HuH-7 (cell line): ENCODE results near the gene AGPAT1.
"Not testable (repeated sequence)": the region's sequence is repeated elsewhere in the genome, so short reads cannot be mapped to it uniquely, and the experiment has no call there.

ENCODE experiments used
- DNase-seq: peaks from one replicate; pipeline ENCODE4 v3.0.0; 2011; ENCODE audit warnings: low spot score

Gene AGPAT1

DNA sequence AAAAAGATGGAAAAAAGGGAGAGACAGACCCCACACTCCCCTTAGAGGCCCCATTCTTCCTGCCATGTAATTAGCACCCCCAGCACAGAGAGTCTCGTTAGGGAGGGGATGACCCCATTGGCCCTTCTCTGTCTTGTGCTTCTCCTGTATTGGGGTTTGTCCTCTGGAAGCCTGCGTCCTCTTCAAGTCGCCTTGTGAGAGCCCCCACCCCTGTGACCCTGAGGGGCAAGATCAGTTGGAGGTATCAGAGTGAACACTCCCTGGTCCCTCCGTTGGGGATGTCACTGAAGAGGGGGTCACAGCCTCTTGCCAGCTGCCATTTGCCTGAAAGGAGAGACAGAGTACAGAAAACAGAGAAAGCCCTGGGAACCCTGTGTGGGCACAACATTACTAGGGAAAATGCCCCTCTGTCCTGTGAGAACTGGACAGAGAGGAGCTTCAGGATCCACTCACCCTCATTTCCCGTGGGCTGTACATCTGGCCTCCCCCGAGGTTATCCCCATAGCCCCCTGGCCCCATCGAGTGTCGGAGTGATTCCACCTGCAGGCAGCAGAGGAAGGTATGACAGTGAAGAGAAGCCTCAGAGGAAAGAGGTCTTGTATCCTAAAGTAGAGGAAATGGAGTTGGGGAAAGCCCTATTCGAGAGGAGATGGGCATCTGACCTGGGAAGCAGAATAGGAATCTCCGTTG, 10.4 kb upstream of the AGPAT1 start:
- not testable (repeated sequence) for DNase-seq

DNA sequence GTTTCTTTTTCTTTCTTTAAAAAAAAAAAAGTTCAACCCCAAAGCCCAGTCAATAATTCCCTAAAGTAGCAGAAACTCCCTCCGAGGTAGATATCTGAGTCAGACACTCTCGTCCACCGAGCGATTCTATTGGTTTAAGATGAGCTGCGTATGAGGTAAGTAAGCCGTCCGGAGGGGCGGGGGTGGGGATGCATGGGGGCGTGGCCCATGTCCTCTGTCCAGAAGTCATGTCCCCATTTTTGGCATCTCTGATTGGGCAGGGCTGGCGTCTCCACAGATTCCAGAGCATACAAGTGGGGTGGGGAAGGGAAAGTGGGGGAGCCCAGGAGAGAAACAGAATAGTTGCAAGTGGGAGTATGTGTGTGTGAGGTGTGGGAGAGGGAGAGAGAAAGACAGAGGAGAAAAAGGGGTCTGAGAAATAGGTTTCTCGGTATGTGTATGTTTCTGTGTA, 9.8 kb upstream of the AGPAT1 start:
- not testable (repeated sequence) for DNase-seq

DNA sequence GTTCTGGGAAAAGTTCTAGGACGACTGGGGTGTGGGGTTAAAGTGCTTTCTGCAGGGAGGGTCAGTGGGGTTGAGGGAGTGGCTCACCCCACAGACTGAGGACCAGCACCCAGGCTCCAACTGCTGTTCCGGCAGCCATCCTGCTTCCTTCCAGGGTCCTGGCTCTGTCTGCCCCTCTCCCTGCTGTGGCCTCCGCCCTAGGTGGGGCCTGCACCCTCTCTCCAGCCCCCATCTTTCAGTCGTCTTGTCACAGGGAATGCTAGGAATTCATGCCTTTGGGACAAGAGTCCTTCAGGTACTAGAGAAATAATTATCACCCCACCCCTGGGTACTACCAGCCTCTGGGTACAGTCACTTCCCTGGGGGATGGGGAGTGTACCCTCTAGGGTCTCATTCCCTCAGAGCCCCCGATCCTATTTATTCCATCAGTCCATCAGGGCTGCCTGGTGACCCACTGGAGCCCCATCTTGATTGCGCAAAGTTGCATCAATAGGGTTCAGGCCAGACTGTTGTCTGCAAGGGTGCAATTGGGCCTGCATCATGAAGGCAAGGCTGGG, 8.3 kb upstream of the AGPAT1 start, which contains the start of gene AGER:
Gene AGER, minus strand, starts transcription at position 170 of the 557 bp plus-strand sequence. Its CDS starts 31 bp downstream, at position 139.
- DNase-seq: no peak

DNA sequence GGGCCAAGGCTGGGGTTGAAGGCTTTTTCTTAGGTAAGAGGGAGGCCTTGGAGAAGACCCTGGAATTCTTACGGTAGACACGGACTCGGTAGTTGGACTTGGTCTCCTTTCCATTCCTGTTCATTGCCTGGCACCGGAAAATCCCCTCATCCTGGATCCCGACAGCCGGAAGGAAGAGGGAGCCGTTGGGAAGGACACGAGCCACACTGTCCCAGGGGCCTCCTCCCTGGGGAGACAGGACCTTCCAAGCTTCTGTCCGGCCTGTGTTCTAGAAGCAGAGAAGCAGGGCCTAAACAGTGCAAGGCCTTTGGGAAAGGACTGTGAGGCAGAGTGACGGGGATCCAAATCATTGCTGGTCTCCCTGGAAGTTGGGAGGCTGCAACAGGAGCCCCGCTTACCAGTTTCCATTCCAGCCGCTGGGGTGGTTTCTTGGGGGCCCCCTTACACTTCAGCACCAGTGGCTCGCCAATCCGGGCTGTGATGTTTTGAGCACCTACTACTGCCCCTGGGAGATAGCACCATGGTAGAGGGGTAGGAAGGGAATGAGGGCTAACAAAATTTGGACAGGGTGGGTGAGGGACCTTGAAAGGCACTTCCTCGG, 7.7 kb upstream of the AGPAT1 start:
- DNase-seq: no peak

DNA sequence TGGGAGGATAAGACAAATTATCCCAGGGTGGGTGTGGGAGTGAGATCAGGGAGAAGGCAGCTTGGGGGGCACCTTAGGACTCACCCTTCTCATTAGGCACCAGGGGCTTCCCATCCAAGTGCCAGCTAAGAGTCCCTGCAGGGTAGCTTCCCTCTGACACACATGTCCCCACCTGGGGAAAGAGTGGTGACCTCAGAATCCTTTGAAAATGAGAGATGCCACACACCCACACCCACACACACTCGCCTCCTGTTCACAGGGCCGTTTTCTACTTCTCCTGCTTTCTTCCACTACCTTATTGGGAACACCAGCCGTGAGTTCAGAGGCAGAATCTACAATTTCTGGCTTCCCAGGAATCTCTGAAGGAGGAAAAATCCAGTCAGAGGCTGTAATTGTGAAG, 7.1 kb upstream of the AGPAT1 start:
- no peak for DNase-seq

DNA sequence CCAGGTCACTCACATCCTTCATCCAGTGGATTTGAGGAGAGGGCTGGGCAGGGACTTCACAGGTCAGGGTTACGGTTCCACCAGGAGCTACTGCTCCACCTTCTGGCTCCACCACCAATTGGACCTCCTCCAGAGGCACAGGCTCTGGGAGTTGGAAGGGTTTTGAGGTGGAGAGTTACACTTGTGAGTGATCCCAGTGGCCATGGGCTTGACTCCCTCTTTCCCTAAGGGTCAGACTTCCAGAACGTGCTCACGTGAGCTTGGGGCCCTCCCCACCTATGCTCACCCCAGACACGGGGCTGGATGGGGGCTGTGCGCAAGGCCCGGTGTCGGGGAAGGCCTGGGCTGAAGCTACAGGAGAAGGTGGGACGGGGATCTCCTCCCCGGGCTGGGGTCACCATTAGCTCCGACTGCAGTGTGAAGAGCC, 6.7 kb upstream of the AGPAT1 start:
- no peak for DNase-seq

DNA sequence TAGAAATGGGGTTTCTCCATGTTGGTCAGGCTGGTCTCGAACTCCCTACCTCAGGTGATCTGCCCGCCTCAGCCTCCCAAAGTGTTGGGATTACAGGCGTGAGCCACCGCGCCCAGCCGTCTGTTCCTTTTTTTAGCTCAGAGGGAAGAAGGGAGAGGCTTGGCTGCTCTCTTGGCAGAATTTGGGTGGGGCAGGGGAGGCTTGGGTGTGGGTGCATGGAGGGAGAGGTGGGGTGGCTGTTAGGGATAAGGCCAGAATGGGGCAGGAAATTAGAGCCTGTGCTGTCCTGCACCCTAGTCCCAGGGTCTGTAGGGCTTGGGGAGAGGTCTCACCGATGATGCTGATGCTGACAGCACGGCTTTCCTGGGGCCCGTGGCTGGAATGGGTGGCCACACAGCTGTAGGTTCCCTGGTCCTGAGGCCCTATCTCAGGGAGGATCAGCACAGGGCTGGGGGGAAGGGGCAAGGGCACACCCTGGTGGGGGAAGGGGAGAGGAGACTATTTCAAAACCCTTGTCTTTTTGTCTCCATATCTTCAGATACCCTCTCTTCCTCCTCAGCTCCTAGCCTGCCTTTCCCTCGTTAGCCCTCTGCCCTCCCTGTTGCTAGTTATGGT, 6.1 kb upstream of the AGPAT1 start:
- no peak for DNase-seq

DNA sequence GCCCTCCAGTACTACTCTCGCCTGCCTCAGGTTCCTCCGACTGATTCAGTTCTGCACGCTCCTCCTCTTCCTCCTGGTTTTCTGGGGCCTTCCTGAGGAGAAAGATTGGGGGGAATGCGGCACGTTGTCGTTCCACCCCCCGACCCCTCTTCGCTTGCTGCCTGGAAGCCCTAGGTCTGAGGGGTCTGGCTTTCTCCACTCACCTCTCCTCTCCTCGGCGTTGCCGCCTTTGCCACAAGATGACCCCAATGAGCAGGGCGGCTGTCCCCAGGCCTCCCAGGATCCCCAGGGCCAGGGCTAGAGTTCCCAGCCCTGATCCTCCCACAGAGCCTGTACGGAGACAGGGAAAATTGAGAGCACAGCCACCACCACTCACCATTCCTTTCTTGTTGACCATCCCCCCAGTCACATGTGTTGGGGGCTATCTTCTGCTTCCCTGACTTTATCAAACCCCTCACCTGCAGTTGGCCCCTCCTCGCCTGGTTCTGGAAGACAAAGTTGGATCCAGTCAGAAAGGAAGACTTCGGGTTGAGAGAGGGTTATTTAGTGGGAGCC, 5.3 kb upstream of the AGPAT1 start:
- no peak for DNase-seq

DNA sequence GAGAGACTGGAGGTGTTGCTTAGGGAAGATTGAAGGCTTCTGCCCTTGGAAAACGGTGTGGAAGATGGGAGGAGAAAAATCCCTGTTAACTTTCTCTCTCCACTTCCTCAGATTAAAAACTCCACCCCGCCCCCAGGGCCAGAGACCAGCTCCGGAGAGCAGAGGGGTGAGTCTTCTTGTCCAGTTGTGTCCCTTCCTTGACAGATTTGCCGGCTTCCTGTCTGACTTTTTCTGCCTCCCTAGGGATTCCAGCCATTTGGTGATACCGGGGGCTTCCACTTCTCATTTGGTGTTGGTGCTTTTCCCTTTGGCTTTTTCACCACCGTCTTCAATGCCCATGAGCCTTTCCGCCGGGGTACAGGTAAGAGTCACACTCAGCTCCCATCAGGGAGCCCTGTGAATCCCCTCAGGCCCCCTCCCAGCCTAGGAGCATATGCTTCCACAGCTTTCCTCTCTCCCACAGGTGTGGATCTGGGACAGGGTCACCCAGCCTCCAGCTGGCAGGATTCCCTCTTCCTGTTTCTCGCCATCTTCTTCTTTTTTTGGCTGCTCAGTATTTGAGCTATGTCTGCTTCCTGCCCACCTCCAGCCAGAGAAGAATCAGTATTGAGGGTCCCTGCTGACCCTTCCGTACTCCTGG, 4.0 kb upstream of the AGPAT1 start:
- DNase-seq: no peak

DNA sequence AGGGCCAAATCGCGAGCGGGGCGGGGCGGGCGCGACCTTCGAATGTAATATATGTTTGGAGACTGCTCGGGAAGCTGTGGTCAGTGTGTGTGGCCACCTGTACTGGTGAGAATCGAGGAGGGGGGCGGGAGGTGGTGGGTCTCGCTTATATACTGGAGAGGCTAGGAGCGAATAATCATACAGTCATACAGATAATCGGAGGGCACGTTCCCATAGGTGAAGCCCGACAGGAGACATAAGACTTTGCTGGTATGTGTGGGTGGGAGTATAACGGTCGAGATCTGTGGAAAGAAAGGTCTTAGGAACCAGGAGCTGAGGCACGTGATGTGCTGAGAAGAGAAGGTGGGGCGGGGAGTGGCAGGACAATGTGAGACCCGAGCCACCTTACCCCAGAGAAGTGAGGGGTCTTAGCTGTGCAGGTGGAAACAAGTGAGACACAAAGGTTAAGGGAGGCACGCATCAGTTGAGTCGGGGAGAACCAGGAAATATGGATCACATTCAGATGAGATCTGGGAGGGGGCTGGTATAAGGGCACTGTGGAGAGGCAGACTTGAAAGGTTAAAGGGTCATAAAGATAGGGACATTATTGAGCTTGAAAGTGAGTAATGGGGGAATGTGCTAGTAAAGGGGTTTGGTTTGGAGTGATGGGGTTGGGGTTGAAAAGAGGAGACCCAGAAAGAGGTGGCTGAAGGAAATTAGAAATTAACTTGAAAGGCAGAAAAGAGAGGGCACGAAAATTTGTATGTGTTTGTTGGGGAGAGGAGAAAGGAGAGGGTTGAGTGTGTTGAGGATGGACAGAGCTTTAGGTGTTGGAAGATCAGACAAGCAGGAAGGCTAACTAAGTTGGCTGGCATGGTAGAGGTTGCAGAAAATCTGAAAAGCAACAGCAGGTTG, 2.9 kb upstream of the AGPAT1 start:
- DNase-seq: no peak

DNA sequence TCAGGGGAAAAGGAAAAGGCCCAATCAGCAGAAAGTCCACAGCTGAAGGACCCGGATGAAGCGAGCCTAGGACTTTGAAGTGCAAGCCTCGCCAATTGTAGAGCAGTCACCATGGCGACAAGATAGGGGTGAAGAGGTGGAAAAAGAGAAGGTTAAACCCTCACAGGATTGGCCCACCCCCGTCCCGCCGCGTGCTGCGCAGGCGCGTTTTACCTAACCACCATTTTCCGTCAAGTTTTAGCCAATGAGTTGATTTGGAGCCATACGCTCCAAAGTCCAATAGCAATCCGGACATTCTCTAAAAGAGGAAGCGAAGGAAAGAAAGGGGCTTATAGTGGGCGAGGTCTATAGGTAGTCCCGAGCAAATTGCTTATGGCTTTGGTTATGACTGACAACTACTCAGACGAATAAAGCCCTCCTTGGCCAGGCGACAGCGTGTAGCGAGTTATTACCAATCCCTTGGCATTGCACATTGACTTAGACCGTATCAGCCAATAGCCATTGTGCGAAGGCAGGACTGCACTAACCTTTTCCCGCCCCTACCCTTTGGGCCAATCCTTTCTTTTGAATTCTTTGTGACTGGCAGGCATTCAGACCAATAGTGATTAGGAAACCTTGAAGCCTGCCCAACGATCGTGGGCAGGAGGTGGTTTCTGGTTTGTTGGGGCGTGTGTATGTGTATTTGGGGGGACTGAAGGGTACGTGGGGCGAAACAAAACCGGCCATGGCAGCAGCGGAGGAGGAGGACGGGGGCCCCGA, 2.1 kb upstream of the AGPAT1 start, which contains the start of gene RNF5:
Gene RNF5, plus strand, starts transcription at position 618 of the 759 bp plus-strand sequence. Its CDS starts 107 bp downstream, at position 725.
- peak; percentile 95 for DNase-seq

DNA sequence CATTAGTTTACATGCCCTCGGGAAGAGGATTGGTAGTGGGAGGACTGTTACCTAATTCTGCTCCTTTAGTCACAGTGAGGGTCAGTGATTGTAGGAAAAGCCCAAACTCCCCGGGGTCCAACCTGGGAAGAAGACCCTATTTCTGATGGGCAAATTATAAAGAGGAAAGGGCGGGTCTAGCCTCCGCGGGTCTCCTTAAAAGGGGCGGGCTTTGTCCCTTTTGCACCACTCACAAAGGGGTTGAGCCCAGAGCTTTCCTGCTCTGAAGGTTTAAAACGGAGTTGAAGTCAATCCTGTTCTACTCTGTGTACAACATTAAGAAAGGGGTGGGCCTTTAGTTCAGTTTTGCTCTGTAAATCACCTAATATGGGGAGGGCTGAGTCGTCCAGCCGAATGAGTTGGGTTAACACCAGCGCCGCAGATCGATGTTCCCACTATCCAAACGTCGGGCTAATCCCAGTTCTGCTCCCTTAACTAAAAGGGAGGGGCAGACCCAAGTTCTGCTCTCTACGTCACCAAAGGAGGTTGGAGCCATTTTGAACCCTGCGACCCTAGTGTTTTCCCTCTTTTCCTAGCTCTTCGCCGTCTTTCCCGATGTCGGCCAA, 1.4 kb upstream of the AGPAT1 start:
- no peak for DNase-seq

DNA sequence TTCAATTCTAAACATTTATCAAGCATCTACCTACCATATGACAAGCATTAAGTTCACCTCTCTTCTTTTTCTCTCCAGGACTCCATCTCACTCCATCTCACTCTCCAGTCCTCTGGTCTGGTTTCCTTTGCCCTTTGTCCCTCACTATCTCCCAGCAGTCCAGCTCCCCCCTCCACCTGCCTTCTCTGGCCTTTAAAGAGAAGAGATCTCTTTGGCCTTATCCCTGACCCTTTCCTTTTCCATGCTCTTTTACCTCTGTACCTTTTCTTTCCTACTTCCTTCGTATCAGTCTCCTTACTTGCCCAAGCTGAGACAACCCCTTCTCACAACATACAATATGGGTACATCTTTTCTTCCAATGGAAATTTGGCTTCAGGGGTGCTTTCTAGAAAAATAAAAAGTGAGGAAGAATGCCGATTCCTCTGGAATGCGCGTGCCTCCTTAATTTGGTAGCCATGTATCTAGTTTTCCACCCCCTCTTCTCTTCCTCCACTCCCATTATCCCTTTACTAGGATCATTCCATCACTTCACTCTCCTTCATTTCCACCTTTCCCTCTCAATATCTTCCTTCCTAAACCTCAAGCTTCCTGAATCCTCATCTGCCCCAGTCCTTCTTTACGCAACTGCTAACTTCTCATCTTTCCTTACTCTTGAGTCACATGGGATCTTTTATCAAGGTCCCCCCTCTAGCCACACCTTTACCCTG, 745 bp upstream of the AGPAT1 start:
- no peak for DNase-seq

DNA sequence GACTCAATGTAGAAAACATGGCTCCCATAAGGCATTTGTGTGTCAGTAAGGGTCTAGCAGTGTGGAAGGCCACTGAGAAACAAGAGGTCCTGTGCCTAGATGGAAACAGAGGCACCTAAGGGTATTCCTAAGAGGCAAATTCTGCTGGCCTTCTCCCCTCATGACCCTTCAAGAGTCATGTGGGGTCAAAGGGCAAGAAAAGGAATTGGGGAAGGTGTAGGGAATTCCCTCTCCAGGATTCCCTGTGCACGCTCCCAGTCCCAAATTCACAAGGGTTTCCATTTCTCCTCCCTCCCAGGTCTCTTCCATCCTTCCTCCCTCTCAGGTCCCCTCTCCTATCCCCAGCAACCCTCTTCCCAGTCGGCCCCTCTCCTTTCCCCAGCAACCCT, 568 bp downstream of the AGPAT1 start:
- no peak for DNase-seq

DNA sequence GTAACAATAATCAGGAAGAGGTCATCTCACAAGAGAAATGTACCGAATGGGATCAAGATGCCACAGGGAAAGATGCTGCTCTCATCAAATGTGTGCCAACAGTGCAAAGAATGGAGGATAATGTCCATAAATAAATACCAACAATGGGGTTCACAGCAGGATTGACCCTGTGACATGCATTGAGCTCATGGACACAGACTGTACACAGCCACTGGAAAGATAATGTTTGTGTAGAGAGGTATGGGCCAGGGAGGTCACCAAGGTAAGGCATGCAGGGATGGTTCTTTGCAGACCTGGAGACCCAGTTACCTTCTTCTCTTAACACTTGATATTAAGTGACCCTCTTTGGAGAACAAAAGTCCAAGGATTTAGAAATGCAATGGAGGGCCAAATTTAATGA, 1.5 kb downstream of the AGPAT1 start:
- DNase-seq: no peak

DNA sequence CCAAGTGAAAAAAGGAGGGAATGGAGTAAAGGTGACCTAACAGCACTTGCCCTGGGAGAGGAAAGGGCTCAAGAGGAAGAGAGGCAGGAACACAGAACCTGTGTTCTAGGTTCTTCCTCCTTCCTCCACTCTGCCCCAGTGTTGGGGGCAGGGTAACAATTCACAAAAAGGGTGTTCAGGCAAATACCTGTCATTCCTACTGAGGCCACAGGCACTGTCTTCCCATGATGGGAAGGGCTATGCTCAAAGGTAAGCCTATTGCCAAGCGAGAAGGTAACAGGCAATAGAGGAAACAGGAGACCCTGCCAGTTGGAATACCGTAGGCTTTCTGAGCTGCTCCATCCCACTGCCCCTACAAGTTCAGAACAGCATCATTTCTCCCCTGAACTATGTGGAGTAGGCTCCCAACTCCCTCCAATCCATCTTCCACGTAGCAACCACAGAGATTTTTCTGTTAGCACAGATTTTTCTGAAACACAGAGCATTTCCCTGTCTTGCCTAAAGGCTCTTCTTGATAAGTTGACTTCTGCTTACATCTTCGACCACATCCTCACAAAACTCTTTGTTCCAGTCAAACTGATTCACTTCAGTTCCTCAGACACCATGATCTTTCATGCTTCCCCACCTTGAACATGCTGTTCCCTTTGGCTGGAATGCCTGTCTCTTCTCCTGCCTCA, 2.7 kb downstream of the AGPAT1 start:
- DNase-seq: no peak

DNA sequence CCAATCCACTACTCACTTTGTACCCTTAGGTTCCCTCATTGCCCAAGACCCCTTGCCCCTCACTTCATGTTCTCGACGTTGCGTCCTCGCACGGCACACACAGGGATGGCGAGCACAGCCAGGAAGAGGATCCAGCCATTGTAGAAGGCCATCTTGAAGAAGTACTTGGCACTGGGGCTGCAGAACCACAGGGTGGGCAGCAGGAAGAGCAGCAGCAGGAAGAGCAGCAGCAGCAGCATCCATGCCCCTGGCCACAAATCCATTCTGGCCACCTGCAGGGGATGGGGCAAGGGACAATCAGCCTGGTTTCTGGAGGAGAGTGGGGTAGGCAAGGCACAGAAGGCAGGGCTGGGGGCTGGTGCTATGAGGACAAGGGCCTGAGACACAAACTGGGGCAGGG, 4.7 kb downstream of the AGPAT1 start:
- DNase-seq: no peak

DNA sequence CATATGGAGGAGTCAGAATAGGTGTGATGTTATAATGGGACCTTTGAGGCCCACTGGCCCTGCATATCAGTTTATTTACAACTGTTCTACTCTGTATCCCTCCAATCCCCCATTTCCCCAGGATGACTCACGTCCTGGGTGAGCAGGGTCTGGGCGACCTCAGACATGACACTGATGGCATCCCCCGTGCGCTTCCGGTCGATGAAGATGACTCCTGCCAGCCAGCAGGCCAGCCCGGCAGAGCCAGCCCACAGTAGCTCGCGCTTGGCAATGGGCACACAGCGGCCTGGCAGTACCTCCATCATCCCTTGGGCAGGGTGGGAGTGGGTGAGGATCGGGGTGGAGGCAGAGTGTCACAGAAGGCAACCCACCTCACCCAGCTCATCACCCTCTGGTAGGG, 5.6 kb downstream of the AGPAT1 start:
- DNase-seq: no peak
